ENCODE data around the gene LRP1B.

DNA sequence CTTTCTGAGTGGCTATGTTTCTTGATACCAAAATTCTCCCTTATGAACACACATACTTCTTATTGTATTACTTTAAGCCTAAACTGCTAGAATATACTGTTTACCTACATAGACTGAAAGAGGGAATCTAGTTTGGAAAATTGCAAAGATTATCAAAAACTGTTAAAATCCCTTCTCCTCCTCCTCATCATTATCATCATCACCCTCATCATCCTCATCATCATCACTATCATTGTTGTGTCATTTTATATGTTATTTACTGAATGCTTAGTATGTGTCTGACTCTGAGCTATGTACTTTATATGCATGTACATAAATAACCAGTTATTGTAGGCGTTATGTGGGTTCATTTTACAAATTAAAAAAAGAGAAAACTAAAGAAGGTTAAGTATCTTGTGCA is 19.6 kb upstream of the LRP1B start:
- TF ChIP-seq, protein P1, sequence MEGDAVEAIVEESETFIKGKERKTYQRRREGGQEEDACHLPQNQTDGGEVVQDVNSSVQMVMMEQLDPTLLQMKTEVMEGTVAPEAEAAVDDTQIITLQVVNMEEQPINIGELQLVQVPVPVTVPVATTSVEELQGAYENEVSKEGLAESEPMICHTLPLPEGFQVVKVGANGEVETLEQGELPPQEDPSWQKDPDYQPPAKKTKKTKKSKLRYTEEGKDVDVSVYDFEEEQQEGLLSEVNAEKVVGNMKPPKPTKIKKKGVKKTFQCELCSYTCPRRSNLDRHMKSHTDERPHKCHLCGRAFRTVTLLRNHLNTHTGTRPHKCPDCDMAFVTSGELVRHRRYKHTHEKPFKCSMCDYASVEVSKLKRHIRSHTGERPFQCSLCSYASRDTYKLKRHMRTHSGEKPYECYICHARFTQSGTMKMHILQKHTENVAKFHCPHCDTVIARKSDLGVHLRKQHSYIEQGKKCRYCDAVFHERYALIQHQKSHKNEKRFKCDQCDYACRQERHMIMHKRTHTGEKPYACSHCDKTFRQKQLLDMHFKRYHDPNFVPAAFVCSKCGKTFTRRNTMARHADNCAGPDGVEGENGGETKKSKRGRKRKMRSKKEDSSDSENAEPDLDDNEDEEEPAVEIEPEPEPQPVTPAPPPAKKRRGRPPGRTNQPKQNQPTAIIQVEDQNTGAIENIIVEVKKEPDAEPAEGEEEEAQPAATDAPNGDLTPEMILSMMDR (IDR thresholded peaks at IDR 0.05) = no peak
- no peak for TF ChIP-seq POLR2A (IDR thresholded peaks at IDR 0.05)

Data from breast epithelium (tissue), 3 donors.